HepG2 (cell line): ENCODE data around the gene ABCA2. TPM values are rescaled to one million over a fixed set of nuclear protein-coding genes. Genes with fewer than 3 reads are reported as not detected.
A peak's percentile ranks its signal among the peaks of the same experiment; 100 is the strongest.

Experiments used
- HMG20B ChIP-seq: conservative IDR thresholded peaks from 2 replicates; pipeline ENCODE4 v1.6.1; 2016; ENCODE audit warnings: missing genetic modification reagents, missing compliant biosample characterization
- MLX ChIP-seq: IDR thresholded peaks from 2 replicates; pipeline ENCODE4 v1.6.1; 2016
- NFIC ChIP-seq: IDR thresholded peaks from 2 replicates; pipeline ENCODE4 v1.6.1; 2012; ENCODE audit warnings: mild to moderate bottlenecking, low read length, inconsistent platforms
- POLR2A ChIP-seq, 2 experiments: IDR thresholded peaks; 2 replicates each; pipeline ENCODE4 v1.6.1; 2011; ENCODE audit warnings: low read depth in 2 of 2, low read length in 2 of 2, mild to moderate bottlenecking in 1 of 2, moderate library complexity in 1 of 2; ENCODE audit not compliant: insufficient read depth in 1 of 2
- THAP11 ChIP-seq: IDR thresholded peaks from 2 replicates; pipeline ENCODE4 v1.6.1; 2016; ENCODE audit warnings: missing biosample characterization, missing genetic modification reagents
- ZFAT ChIP-seq: sonication (generic); formaldehyde crosslinking; conservative IDR thresholded peaks from 2 replicates; pipeline ENCODE4 v1.8.1; 2023; ENCODE audit warnings: missing genetic modification reagents, inconsistent platforms
- ZFP90 ChIP-seq: sonication (generic); formaldehyde crosslinking; IDR thresholded peaks from 2 replicates; pipeline ENCODE4 v1.8.0; 2022; ENCODE audit warnings: missing genetic modification reagents, mild to moderate bottlenecking, inconsistent platforms, borderline replicate concordance
- ZNF558 ChIP-seq: sonication (generic); formaldehyde crosslinking; IDR thresholded peaks from 2 replicates; pipeline ENCODE4 v1.9.0; 2022; ENCODE audit warnings: mild to moderate bottlenecking, missing genetic modification reagents, borderline replicate concordance
- ZNF589 ChIP-seq: sonication (generic); formaldehyde crosslinking; conservative IDR thresholded peaks from 2 replicates; pipeline ENCODE4 v1.8.0; 2022; ENCODE audit warnings: mild to moderate bottlenecking, moderate library complexity, missing genetic modification reagents
- ZNF703 ChIP-seq: sonication (generic); formaldehyde crosslinking; IDR thresholded peaks from 2 replicates; pipeline ENCODE4 v1.5.1; 2020; ENCODE audit warnings: missing genetic modification reagents, mild to moderate bottlenecking, moderate library complexity, borderline replicate concordance
- ZNF746 ChIP-seq: sonication (generic); formaldehyde crosslinking; IDR thresholded peaks from 2 replicates; pipeline ENCODE4 v1.8.0; 2022; ENCODE audit warnings: mild to moderate bottlenecking, missing genetic modification reagents
- ZNF768 ChIP-seq: sonication (generic); formaldehyde crosslinking; IDR thresholded peaks from 2 replicates; pipeline ENCODE4 v1.4.0; 2020; ENCODE audit warnings: missing genetic modification reagents
- ZNF772 ChIP-seq: sonication (generic); formaldehyde crosslinking; IDR thresholded peaks from 2 replicates; pipeline ENCODE4 v1.5.0; 2020; ENCODE audit warnings: mild to moderate bottlenecking, missing genetic modification reagents
- polyA plus RNA-seq, 8 experiments: library from polyadenylated mRNA; depleted of rRNA in 3 of 8; stranded (reverse) in 7 of 8; unstranded in 1 of 8; fragments of >200 nt; fragmentation: Illumina TruSeq in 4 of 8; extraction: Trizol in 4 of 8; gene quantifications; 2 replicates each; pipeline versions ENCODE4 v1.2.1 to v1.2.3, GENCODE V29; 2011 to 2016; ENCODE audit warnings: low read depth in 4 of 8, missing spikeins in 1 of 8, mixed read lengths in 1 of 8; ENCODE audit not compliant: insufficient read depth in 1 of 8
- total RNA-seq, 5 experiments: library from RNA; depleted of rRNA; stranded (reverse); fragments of >200 nt; fragmentation: Illumina TruSeq; extraction: Trizol; gene quantifications; 2 replicates each; pipeline ENCODE4 v1.2.3, GENCODE V29; 2016; ENCODE audit warnings: low read depth in 1 of 5
- TF ChIP-seq, protein P1 (sequence below), 2 experiments: sonication (generic) in 1 of 2; formaldehyde crosslinking in 1 of 2; IDR thresholded peaks; 2 replicates each; pipeline versions ENCODE4 v1.6.1 to v1.9.0; 2014 to 2022; ENCODE audit warnings: antibody characterized with exemption in 1 of 2, borderline replicate concordance in 1 of 2, inconsistent platforms in 1 of 2, low read depth in 1 of 2, missing genetic modification reagents in 1 of 2
- TF ChIP-seq, protein P2 (sequence below): sonication (generic); formaldehyde crosslinking; IDR thresholded peaks from 2 replicates; pipeline ENCODE4 v1.5.1; 2020; ENCODE audit warnings: missing genetic modification reagents, mild to moderate bottlenecking, borderline replicate concordance
- TF ChIP-seq, protein P3 (sequence below): sonication (generic); formaldehyde crosslinking; IDR thresholded peaks from 2 replicates; pipeline ENCODE4 v1.4.0; 2020; ENCODE audit warnings: missing genetic modification reagents

Gene ABCA2
- total and polyA plus RNA-seq, 2 of the 13 experiments (the other 11 are each of a cell fraction or from before 2014, with no cell fraction given): 2.9 to 19.2 TPM

GRCh38 chr9:137053944-137054931, 26.2 kb upstream of the ABCA2 start, which contains the start of gene ENTPD2 (continued):
- TF ChIP-seq, protein P1, sequence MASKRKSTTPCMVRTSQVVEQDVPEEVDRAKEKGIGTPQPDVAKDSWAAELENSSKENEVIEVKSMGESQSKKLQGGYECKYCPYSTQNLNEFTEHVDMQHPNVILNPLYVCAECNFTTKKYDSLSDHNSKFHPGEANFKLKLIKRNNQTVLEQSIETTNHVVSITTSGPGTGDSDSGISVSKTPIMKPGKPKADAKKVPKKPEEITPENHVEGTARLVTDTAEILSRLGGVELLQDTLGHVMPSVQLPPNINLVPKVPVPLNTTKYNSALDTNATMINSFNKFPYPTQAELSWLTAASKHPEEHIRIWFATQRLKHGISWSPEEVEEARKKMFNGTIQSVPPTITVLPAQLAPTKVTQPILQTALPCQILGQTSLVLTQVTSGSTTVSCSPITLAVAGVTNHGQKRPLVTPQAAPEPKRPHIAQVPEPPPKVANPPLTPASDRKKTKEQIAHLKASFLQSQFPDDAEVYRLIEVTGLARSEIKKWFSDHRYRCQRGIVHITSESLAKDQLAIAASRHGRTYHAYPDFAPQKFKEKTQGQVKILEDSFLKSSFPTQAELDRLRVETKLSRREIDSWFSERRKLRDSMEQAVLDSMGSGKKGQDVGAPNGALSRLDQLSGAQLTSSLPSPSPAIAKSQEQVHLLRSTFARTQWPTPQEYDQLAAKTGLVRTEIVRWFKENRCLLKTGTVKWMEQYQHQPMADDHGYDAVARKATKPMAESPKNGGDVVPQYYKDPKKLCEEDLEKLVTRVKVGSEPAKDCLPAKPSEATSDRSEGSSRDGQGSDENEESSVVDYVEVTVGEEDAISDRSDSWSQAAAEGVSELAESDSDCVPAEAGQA (IDR thresholded peaks at IDR 0.05; ENCODE audit: low read depth): no peak
- TF ChIP-seq, protein P1 (CRISPR knock-in tag; IDR thresholded peaks at IDR 0.05; ENCODE audit: borderline replicate concordance): 0 out of 2 replicates have a peak, but pooled peaks have one; percentile 72
- TF ChIP-seq, protein P2, sequence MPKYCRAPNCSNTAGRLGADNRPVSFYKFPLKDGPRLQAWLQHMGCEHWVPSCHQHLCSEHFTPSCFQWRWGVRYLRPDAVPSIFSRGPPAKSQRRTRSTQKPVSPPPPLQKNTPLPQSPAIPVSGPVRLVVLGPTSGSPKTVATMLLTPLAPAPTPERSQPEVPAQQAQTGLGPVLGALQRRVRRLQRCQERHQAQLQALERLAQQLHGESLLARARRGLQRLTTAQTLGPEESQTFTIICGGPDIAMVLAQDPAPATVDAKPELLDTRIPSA (CRISPR knock-in tag): no peak
- TF ChIP-seq ZNF703 (CRISPR knock-in tag): no peak
- TF ChIP-seq ZNF589 (CRISPR knock-in tag): 0 out of 2 replicates have a peak, but pooled peaks have one; percentile 15
- TF ChIP-seq ZNF772 (CRISPR knock-in tag): no peak
- TF ChIP-seq MLX (CRISPR knock-in tag): no peak
- no peak for TF ChIP-seq HMG20B (CRISPR knock-in tag)
- TF ChIP-seq ZNF768 (CRISPR knock-in tag): peak; percentile 26; the same call in 1 of the 2 replicates
- no peak for TF ChIP-seq ZFP90 (CRISPR knock-in tag)
- TF ChIP-seq, protein P3, sequence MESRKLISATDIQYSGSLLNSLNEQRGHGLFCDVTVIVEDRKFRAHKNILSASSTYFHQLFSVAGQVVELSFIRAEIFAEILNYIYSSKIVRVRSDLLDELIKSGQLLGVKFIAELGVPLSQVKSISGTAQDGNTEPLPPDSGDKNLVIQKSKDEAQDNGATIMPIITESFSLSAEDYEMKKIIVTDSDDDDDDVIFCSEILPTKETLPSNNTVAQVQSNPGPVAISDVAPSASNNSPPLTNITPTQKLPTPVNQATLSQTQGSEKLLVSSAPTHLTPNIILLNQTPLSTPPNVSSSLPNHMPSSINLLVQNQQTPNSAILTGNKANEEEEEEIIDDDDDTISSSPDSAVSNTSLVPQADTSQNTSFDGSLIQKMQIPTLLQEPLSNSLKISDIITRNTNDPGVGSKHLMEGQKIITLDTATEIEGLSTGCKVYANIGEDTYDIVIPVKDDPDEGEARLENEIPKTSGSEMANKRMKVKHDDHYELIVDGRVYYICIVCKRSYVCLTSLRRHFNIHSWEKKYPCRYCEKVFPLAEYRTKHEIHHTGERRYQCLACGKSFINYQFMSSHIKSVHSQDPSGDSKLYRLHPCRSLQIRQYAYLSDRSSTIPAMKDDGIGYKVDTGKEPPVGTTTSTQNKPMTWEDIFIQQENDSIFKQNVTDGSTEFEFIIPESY (CRISPR knock-in tag): no peak
- 0 out of 2 replicates have a peak, but pooled peaks have one; percentile 15 for TF ChIP-seq ZNF746 (CRISPR knock-in tag)
- peak; percentile 75; the same call in 1 of the 2 replicates for TF ChIP-seq ZNF558
- no peak for TF ChIP-seq THAP11 (CRISPR knock-in tag)
- TF ChIP-seq POLR2A (IDR thresholded peaks at IDR 0.05; ENCODE audit: insufficient read depth in 1 of 2, low read depth in 2 of 2, low read length in 2 of 2): peak in 1 of 2 experiments; percentile 29; a peak in 1 of 4 replicates
- no peak for TF ChIP-seq NFIC
- TF ChIP-seq ZFAT (CRISPR knock-in tag): no peak; the same call in 1 of the 2 replicates
